GM23338 (cell line): ENCODE data around the gene KCTD3. TPM values are rescaled to one million over a fixed set of nuclear protein-coding genes. Genes with fewer than 3 reads are reported as not detected.

Experiments
- ATAC-seq: fragments of 200-7000 bp; cut with Tn5 transposase; 3 replicates; pipeline ENCODE4 v1.9.1; 2020
- DNase-seq: peaks from one replicate; pipeline ENCODE4 v3.0.0-alpha.2; 2015; ENCODE audit warnings: low spot score
- H2AFZ ChIP-seq: fragments of 200-600 bp; sonication (generic); 2 replicates; pipeline ENCODE4 v1.8.0; 2016; ENCODE audit warnings: antibody characterized with exemption, mild to moderate bottlenecking, moderate library complexity
- H3F3A ChIP-seq: fragments of 200-600 bp; sonication (generic); replicated peaks from 2 replicates; pipeline ENCODE4 v1.8.0; 2017; ENCODE audit warnings: antibody characterized with exemption, mixed run types, low read depth
- H3K27ac ChIP-seq: fragments of 200-600 bp; sonication (generic); 2 replicates; pipeline ENCODE4 v1.6.1; 2016; ENCODE audit warnings: low read depth
- H3K27me3 ChIP-seq: fragments of 200-600 bp; sonication (generic); 2 replicates; pipeline ENCODE4 v1.8.0; 2016; ENCODE audit warnings: mild to moderate bottlenecking, mixed run types, moderate library complexity; ENCODE audit not compliant: insufficient read depth
- H3K36me3 ChIP-seq: fragments of 200-600 bp; sonication (generic); 2 replicates; pipeline ENCODE4 v1.8.0; 2016; ENCODE audit warnings: mild to moderate bottlenecking; ENCODE audit not compliant: insufficient read depth
- H3K4me1 ChIP-seq: fragments of 200-600 bp; sonication (generic); 2 replicates; pipeline ENCODE4 v1.8.0; 2016; ENCODE audit warnings: mild to moderate bottlenecking, moderate library complexity; ENCODE audit not compliant: insufficient read depth
- H3K4me2 ChIP-seq: fragments of 200-600 bp; sonication (generic); 2 replicates; pipeline ENCODE4 v1.7.1; 2017; ENCODE audit warnings: mixed run types
- H3K4me3 ChIP-seq: fragments of 200-600 bp; sonication (generic); 2 replicates; pipeline ENCODE4 v1.6.1; 2016; ENCODE audit warnings: mixed run types
- H3K79me2 ChIP-seq: fragments of 200-600 bp; sonication (generic); replicated peaks from 2 replicates; pipeline ENCODE4 v1.8.0; 2017; ENCODE audit warnings: mild to moderate bottlenecking; ENCODE audit not compliant: insufficient read depth
- H3K9me2 ChIP-seq: fragments of 200-600 bp; sonication (generic); 2 replicates; pipeline ENCODE4 v1.8.0; 2017; ENCODE audit not compliant: insufficient read depth
- H4K20me1 ChIP-seq: fragments of 200-600 bp; sonication (generic); replicated peaks from 2 replicates; pipeline ENCODE4 v1.8.0; 2017; ENCODE audit warnings: mild to moderate bottlenecking; ENCODE audit not compliant: insufficient read depth
- H3K27ac Mint-ChIP-seq: 2 replicates; pipeline ENCODE4 v1.8.0; 2020; ENCODE audit warnings: inconsistent platforms, mild to moderate bottlenecking, moderate library complexity, mixed read lengths
- H3K27me3 Mint-ChIP-seq: 3 replicates; pipeline ENCODE4 v1.8.0; 2022; ENCODE audit warnings: low read depth, mild to moderate bottlenecking, moderate library complexity, mixed read lengths, inconsistent platforms; ENCODE audit not compliant: insufficient read depth, poor library complexity
- H3K36me3 Mint-ChIP-seq: 3 replicates; pipeline ENCODE4 v1.8.0; 2021; ENCODE audit warnings: low read depth, mild to moderate bottlenecking, inconsistent platforms, moderate library complexity, mixed read lengths
- H3K4me1 Mint-ChIP-seq: 3 replicates; pipeline ENCODE4 v1.8.0; 2020; ENCODE audit warnings: mild to moderate bottlenecking, inconsistent platforms, mixed read lengths
- H3K4me3 Mint-ChIP-seq: 3 replicates; pipeline ENCODE4 v1.8.0; 2021; ENCODE audit warnings: moderate library complexity, mild to moderate bottlenecking, inconsistent platforms, mixed read lengths
- H3K9me3 Mint-ChIP-seq: 3 replicates; pipeline ENCODE4 v1.8.0; 2020; ENCODE audit warnings: moderate library complexity, mild to moderate bottlenecking, inconsistent platforms, mixed read lengths
- CREB1 ChIP-seq: fragments of 250-450 bp; sonication (Bioruptor Pico); IDR thresholded peaks from 2 replicates; pipeline ENCODE4 v1.5.0; 2020; ENCODE audit warnings: low read depth, mild to moderate bottlenecking, moderate library complexity
- CTCF ChIP-seq, 2 experiments: fragments of 200-600 bp in 1 of 2; sonication (generic) in 1 of 2; conservative IDR thresholded peaks; 2 replicates each; pipeline versions ENCODE4 v1.5.1 to v1.6.1; 2016 to 2017; ENCODE audit warnings: antibody characterized with exemption in 2 of 2, low read depth in 2 of 2, mild to moderate bottlenecking in 2 of 2, moderate library complexity in 1 of 2
- ETS1 ChIP-seq: IDR thresholded peaks from 2 replicates; pipeline ENCODE4 v1.6.1; 2016; ENCODE audit warnings: antibody characterized with exemption
- POLR2AphosphoS5 ChIP-seq: IDR thresholded peaks from 2 replicates; pipeline ENCODE4 v1.6.1; 2016; ENCODE audit warnings: antibody characterized with exemption, low read depth
- REST ChIP-seq: IDR thresholded peaks from one replicate; pipeline ENCODE4 v1.6.1; 2018; ENCODE audit warnings: antibody characterized with exemption; ENCODE audit not compliant: unreplicated experiment
- polyA plus RNA-seq: library from polyadenylated mRNA; unstranded; fragments of >200 nt; fragmentation: Nextera tagmentation; extraction: Ambion mirVana; gene quantifications from 2 replicates; pipeline ENCODE4 v1.2.1, GENCODE V29; 2016
- total RNA-seq: library from RNA; depleted of rRNA; stranded (reverse); fragments of >200 nt; shearing (Covaris generic); gene quantifications from 2 replicates; pipeline ENCODE4 v1.2.3, GENCODE V29; 2014

KCTD3 gene
- total and polyA plus RNA-seq, 2 experiments from 2014 or later, result 29.4 to 60.3 TPM

GRCh38 chr1:215631040-215631439 is 63.9 kb downstream of the KCTD3 start (continued):
- TF ChIP-seq CTCF (conservative IDR thresholded peaks at IDR 0.05; ENCODE audit: low read depth in 2 of 2) (no peak), REST (no peak), CREB1 (CRISPR knock-in tag) (no peak)

GRCh38 chr1:215631489-215631888 is 64.4 kb downstream of the KCTD3 start:
- no peak overlapping the region for H3K4me2 ChIP-seq
- DNase-seq, result no peak
- peak; percentile 85 for ATAC-seq

GRCh38 chr1:215635827-215636226 is 68.7 kb downstream of the KCTD3 start:
- peaks cover 2% of the 10 kb centered on the region for H3K27me3 Mint-ChIP-seq
- Histone ChIP-seq H3K9me2 (no peaks in the 10 kb centered on the region), H3K79me2 (no peaks in the 10 kb centered on the region), H3F3A (no peaks in the 10 kb centered on the region), H3K36me3 (no peaks in the 10 kb centered on the region), H3K27me3 (no peaks in the 10 kb centered on the region), H3K4me1 (no peaks in the 10 kb centered on the region), H2AFZ (peak overlapping the region; percentile 84; the same call in 1 of the 2 replicates), H3K4me2 (no peak overlapping the region), H4K20me1 (no peaks in the 10 kb centered on the region), H3K27ac (no peak overlapping the region), H3K4me3 (no peak overlapping the region)
- no peak overlapping the region for H3K4me3 Mint-ChIP-seq
- no peak for ATAC-seq
- no peaks in the 10 kb centered on the region for H3K36me3 Mint-ChIP-seq
- H3K9me3 Mint-ChIP-seq, result no peaks in the 10 kb centered on the region
- H3K4me1 Mint-ChIP-seq, result peaks cover 32% of the 10 kb centered on the region
- H3K27ac Mint-ChIP-seq, result no peak overlapping the region
- no peak for DNase-seq
- TF ChIP-seq ETS1, result no peak

More at GRCh38 chr1:215631489-215631888, 64.4 kb downstream of the KCTD3 start:
- peaks cover 4% of the 10 kb centered on the region for H3K27me3 Mint-ChIP-seq
- no peak overlapping the region for H3K4me3 Mint-ChIP-seq
- peaks cover 20% of the 10 kb centered on the region for H3K4me1 Mint-ChIP-seq
- H3K4me1 ChIP-seq, result no peaks in the 10 kb centered on the region
- H3K4me3 ChIP-seq, result no peak overlapping the region
- peak overlapping the region; percentile 32; the same call in 1 of the 2 replicates for H2AFZ ChIP-seq
- H3K79me2 ChIP-seq, result no peaks in the 10 kb centered on the region
- H3K27ac Mint-ChIP-seq, result no peak overlapping the region
- H3K36me3 ChIP-seq, result no peaks in the 10 kb centered on the region
- no peaks in the 10 kb centered on the region for H4K20me1 ChIP-seq
- H3K9me2 ChIP-seq, result no peaks in the 10 kb centered on the region
- TF ChIP-seq ETS1 (no peak), CREB1 (CRISPR knock-in tag) (no peak), POLR2AphosphoS5 (no peak)
- no peaks in the 10 kb centered on the region for H3K9me3 Mint-ChIP-seq
- H3F3A ChIP-seq, result no peaks in the 10 kb centered on the region
- no peak overlapping the region for H3K27ac ChIP-seq
- H3K36me3 Mint-ChIP-seq, result no peaks in the 10 kb centered on the region
- no peaks in the 10 kb centered on the region for H3K27me3 ChIP-seq
